GM18517 (cell line): Measurements from ENCODE around the gene GTF2F2.
"Not testable (repeated sequence)": the region's sequence is repeated elsewhere in the genome, so short reads cannot be mapped to it uniquely, and the experiment has no call there.

Source experiments
- ATAC-seq: cut with Tn5 transposase; IDR thresholded peaks from one replicate; pipeline ENCODE4 v1.9.1; 2021; ENCODE audit warnings: mild to moderate bottlenecking, moderate library complexity; ENCODE audit not compliant: unreplicated experiment

GTF2F2 gene

DNA sequence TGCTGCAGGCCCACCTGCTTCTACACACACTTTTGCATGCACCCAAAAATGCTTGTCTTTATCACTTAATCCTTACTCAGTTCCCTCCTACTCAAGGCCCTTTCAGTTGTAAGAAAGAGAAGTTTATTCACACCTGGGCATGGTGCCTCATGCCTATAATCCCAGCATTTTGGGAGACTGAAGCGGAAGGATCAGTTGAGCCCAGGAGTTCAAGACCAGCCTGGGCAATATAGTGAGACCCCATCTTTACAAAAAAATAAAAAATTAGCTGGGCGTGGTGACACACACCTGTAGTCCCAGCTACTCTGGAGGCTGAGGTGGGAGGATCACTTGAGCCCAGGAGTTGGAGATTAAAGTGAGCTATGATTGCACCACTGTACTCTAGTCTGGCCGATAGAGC, 178.2 kb downstream of the GTF2F2 start:
- ATAC-seq, result not testable (repeated sequence)

GRCh38 chr13:45299194-45299593, 178.9 kb downstream of the GTF2F2 start:
- ATAC-seq, result no peak

- ATAC-seq, result no peak
Measured at GRCh38 chr13:45300190-45300985, 180.1 kb downstream of the GTF2F2 start.

DNA sequence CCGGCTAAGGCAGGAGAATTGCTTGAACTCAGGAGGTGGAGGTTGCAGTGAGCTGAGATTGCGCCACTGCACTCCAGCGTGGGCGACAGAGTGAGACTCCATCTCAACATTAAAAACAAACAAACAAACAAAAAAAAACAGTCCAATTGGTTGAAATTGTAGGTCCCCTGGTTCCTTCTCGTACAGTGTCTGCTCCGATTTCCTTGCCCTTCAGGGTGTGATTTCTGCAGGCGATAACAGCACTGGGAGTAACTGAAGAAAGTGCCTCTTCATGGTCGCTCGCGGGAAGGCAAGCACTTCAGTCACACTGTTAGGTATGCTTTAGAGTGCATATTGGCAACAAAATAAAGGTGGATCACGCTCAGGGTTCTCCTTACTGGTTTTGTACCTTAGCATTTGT, 181.0 kb downstream of the GTF2F2 start:
- no peak for ATAC-seq

DNA sequence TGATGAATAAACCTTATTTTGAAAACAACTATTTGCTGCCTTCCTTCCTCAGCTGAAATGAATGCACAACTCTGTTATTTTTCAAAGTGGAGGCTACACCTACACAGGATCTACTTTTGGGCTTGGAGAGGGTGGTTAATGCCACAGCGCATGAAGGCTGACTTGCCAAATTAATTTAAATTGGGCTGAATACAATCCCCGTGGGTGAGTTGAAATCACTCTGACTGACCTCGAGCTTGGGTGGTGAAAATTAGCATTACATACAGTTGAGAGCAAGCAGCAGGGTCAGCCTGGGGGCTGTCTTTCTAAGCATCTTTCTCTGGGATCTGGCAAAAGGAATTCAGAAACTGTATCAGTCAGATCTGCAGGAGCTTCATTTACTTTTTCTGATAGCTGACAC, 182.2 kb downstream of the GTF2F2 start:
- no peak for ATAC-seq

GRCh38 chr13:45303026-45303425, 182.7 kb downstream of the GTF2F2 start:
- ATAC-seq, result no peak

- no peak for ATAC-seq
Measured at GRCh38 chr13:45303866-45304265, 183.6 kb downstream of the GTF2F2 start.

DNA sequence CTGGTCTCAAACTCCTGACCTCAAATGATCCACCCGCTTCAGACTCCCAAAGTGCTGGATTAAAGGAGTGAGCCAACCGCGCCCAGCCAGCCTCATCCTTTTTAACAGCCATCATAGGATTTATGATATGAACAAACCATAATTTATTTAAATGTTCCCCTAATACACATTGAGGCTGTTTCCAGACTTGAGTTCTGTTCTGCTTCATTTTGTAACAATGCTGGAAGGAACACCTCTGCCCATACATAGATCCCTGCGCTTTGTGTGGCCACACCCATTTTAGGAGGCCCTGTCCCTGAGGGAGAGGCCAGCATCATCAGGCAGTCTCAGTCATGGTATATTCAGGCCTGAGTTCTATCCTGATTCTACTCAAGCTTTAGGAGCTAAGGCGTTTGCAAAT, 184.8 kb downstream of the GTF2F2 start:
- no peak for ATAC-seq

GRCh38 chr13:45306966-45307365, 186.7 kb downstream of the GTF2F2 start:
- no peak for ATAC-seq

- no peak for ATAC-seq
Measured at GRCh38 chr13:45310341-45311131, 190.2 kb downstream of the GTF2F2 start.

GRCh38 chr13:45314822-45315221, 194.5 kb downstream of the GTF2F2 start:
- no peak for ATAC-seq

DNA sequence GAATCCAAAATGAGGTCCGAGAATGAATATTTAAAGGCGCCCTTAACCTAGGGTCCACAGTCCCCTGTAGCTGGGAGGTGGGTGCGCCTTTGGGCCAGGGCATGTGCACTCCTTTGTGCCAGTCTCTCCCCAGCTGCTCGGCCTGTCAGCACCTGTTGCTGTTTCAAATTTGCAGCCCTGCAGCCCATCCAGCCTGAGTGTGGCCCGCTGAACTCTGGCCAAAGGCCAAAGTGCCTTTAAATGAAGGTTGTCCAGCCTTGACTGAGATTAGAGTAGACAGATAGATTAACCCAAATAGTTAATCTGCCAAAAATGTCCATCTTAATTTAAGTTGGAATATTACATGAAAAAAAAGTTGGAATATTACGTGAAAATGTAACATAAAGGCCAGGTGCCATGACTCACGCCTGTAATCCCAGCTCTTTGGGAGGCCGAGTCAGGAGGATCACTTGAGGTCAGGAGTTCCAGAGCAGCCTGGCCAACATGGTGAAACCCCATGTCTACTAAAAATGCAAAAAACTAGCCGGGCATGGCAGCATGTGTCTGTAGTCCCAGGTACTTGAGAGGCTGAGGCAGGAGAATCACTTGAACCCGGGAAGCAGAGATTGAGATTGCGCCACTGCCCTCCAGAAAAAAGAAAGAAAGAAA, 195.3 kb downstream of the GTF2F2 start:
- no peak for ATAC-seq

- ATAC-seq, result no peak
Measured at GRCh38 chr13:45316338-45316737, 196.0 kb downstream of the GTF2F2 start.

GRCh38 chr13:45316996-45317395, 196.7 kb downstream of the GTF2F2 start:
- no peak for ATAC-seq

GRCh38 chr13:45320876-45321629, 200.7 kb downstream of the GTF2F2 start:
- no peak for ATAC-seq

GRCh38 chr13:45325806-45326205, 205.5 kb downstream of the GTF2F2 start:
- ATAC-seq, result no peak

GRCh38 chr13:45327253-45327955, 207.1 kb downstream of the GTF2F2 start:
- no peak for ATAC-seq

GRCh38 chr13:45328661-45329111, 208.4 kb downstream of the GTF2F2 start:
- ATAC-seq, result no peak

DNA sequence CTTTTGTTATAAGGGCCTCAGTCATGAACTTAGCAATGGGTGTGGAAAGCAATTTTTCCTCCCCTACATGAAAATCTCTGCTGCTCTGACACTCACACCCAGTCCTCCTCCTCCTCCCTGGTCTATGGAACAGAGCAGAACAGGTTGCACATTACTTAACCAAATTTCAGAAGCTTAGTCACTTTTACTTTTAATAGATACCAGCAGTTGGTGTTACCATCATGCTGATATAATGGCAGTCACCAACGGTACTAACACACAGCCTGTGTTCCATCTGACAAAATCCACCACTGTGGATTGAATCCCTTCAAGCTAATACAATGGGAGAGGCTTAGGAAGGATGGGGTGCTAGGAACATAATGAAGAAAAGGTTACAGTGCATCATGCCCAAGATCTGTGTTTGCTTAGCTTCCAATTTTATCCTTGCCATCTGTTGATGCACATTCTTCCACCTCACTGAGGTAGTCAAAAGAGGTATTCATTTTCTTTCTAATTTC, 210.9 kb downstream of the GTF2F2 start:
- no peak for ATAC-seq

GRCh38 chr13:45331692-45332035, 211.4 kb downstream of the GTF2F2 start:
- ATAC-seq, result no peak
